Stimulated activated CD8-positive, alpha-beta memory T cell treated with anti-CD3 and anti-CD28 coated beads, Interleukin-12 subunit alpha, Interleukin-12 subunit beta, amount 100 ng/mL, for 1 hour (primary cell): ENCODE data around the gene PECR.
"Not testable (repeated sequence)": the region's sequence is repeated elsewhere in the genome, so short reads cannot be mapped to it uniquely, and the experiment has no call there.

Source experiments
- DNase-seq: peaks from one replicate; pipeline ENCODE4 v3.0.0-alpha.2; 2020; ENCODE audit warnings: low read depth

Gene PECR

DNA sequence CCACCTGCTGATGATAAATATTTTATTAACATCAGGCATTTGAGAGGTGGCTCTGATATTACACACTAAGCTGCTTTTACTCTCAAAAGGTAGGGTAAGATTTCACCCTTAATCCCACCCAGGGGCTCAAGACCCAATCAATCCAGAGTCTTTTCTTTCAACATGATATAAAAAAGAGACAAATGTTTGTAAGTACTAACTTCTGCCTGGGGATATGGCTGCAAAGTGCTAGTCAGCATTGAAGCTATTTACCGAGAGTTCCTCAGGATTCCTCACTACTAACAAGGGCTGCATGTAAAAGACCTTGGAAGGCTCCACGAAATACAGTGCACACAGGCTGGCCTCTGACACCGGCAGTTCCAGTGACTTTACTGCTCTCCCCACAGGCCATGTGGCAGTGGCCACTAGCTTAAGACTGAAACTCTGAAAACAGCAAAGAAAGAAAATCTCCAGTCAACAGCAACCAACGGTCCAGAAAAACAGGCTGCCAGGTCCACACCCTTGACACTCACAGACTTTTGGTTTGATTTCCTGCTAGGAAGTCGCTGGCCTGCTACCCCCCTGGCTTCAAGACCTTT is 79.4 kb downstream of the PECR start:
- DNase-seq, result no peak

DNA sequence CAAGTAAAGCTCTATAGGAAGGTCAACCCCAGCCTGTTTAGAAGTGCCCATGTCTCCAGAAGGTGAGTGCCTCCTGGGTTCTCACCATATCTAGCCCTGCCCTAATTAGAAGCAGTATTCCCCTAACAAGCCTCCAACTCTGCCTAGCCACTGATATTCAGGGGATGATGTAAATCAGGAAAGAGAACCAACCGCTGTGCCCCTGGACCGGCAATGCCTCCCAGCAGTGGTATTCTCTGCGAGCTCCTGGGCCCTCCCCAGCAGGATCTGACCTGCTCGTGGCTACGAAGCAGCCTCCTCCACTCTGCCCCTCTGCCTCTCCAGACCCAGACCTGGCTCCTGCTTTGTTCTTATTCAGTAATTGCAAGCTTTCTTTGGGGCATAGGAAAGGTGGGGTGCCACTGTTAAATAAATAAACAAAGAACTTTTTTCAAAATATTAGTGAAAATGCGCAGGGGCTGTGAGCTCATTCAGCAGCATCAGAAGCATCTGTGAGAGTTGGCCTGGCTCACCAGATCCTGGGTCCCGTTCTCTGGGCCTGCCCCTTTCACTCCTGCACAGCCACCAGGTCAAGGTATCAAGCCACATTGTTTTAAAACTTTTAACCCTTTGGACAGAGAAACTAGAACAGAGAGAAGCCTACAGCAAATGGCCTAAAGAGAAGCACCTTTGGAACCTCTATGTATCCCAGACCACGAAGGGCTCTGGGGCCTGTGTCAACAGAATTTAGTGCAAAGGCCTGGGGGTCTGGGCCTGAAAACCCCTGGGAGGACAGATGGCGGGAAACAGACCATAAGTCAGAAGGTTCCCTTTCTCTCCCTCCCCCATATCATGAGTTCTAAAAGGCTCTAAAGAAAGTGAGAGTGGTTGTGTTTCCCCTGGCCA is 80.2 kb downstream of the PECR start:
- DNase-seq, result no peak

DNA sequence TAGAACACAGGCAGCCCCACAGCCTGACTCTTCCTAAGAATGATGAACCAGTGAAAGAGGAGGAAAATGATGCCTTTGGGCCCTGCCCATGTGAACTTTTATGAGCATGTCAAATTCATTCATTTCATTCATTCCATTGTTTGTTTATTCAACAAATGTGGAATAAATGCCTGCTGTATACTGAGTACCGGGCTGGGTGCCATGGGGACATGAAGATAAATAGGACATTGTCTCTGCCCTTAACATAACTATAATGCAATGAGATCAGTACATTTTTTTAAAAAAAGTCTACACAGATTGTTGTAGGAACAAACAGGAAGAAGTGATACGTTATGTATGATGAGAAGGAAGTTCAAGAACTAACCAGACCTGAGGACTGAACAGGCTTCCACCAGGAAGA is 83.0 kb downstream of the PECR start:
- no peak for DNase-seq

DNA sequence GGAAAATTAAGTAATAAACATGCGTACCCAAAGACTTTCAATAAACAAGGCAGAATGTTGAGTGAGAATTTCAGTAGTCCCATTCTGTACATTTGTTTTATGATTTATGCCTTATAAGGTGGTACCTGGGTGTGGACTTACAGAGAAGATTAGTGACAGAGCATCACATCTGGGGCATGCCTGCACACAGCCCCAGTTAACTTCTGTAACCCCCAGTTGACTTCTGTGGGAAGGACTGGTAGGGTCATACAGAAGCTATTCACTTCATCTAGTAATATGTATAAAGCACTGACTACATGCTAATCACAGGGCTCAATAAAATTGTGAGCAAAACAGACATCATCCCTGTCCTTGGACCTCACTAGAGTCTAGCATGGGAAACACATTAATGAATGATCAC is 84.4 kb downstream of the PECR start:
- DNase-seq, result no peak

DNA sequence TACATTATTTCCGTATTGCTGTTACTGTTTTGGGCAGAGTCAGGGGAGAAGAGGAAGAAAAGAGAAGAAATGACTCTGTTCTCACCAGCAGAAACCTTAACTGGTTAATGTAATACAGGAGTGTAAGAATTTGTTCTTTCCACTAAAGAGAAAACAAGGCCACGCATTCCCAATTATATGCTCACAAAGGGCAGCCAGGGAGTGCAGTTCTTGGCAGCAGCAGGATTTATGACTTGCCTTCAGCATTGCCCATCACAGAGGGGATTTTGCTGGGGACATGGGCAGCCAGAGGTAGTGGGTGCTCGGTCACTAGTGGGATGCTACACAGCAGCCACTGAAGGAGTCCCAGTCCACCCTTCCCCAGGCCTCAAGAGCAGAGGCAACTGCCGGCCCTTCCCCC is 86.7 kb downstream of the PECR start:
- no peak for DNase-seq

DNA sequence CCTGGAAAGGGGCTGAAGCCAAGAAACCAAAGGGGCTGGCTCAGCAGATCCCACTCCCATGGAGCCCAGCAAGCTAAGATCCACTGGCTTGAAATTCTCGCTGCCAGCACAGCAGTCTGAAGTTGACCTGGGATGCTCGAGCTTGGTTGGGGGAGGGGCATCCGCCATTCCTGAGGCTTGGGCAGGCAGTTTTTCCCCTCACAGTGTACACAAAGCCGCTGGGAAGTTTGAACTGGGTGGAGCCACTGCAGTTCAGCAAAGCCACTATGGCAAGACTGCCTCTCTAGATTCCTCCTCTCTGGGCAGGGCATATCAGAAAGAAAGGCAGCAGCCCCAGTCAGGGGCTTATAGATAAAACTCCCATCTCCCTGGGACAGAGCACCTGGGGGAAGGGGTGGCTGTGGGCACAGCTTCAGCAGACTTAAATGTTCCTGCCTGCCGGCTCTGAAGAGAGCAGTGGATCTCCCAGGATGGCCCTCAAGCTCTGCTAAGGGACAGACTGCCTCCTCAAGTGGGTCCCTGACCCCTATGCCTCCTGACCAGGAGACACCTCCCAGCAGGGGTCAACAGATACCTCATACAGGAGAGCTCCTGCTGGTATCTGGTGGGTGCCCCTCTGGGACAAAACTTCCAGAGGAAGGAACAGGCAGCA is 92.9 kb downstream of the PECR start:
- not testable (repeated sequence) for DNase-seq
